HG03354 (cell line): Measurements from ENCODE around the gene KCNC4.

Experiments
- ATAC-seq: cut with Tn5 transposase; IDR thresholded peaks from one replicate; pipeline ENCODE4 v1.9.1; 2021; ENCODE audit warnings: mild to moderate bottlenecking; ENCODE audit not compliant: unreplicated experiment, poor library complexity, severe bottlenecking

Gene KCNC4

GRCh38 chr1:110209715-110210603 lies at the start of gene KCNC4:
TSS of gene KCNC4 (plus strand) at chr1:110210314. CDS start at chr1:110211500, 1,186 bp downstream.
- peak; percentile 84 for ATAC-seq

DNA sequence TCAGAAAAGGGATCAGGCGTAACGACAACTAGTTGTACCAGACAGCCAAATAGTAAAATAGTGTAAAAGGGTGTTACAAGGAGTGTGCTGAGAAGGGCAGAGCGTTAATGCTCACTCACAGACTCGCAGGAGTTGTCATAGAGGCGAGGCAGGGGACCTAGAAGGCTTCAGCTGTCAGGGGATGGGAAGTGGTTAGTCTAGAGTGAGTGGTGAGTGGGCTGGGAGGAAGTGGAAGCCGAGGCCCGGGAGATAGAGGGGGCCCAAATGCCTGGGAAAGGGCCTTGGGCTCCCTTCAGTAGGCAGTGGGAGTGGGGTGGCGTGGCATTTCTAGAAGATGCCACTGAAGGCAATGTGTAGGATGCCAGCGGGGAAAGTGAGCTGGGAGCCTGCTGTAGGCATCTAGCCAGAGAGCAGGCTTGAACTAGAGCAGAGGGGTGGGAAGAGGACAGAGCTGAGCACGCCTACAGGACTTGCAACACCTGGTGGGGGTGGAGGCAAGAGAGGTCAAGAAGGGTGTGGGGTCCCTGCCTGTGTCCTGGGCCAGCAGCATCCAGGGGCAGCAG lies 49.5 kb upstream of the KCNC4 start:
- no peak for ATAC-seq

DNA sequence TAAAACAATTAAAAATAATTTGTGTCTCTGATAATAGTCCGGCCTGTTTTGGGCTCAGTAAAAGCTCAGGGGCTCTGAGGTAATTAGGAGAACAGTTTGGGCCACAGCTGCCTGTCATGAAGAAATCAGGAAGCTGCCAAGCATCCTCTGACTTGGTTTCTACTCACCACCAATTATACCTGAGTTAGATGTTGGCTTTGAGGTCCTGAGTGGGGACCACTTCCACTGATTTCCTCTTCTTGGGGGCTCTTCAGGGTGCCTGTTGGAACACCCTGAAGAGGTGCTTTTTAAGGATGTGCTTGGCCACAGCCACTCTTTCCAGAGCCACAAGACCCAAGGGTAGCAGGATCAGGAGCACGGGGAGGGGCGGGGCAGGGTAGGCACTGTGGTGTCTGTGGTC lies 48.9 kb upstream of the KCNC4 start:
- ATAC-seq = no peak

DNA sequence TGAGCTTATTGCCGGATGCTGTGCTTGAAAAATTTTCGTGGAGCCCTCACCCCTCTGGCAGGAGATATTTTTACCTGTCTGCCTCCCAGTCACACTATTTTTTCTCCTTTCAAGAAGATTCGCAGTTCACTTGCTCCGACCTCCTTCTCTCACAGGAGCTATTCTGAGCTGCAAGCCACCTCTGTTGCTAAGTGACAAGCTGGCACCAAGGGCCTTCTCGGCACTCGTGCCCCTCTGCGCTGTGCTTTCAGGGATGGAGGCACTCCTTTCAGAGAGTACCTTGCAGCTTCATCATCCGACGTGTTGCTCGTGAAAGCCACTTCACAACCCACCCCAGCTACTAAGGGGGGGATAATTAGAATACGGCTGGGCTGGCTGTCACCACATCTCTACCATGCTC lies 48.3 kb upstream of the KCNC4 start:
- no peak for ATAC-seq

- ATAC-seq = no peak
Observed at GRCh38 chr1:110163591-110163990, 46.5 kb upstream of the KCNC4 start.

- no peak for ATAC-seq
Observed at GRCh38 chr1:110164725-110165350, 45.3 kb upstream of the KCNC4 start.

DNA sequence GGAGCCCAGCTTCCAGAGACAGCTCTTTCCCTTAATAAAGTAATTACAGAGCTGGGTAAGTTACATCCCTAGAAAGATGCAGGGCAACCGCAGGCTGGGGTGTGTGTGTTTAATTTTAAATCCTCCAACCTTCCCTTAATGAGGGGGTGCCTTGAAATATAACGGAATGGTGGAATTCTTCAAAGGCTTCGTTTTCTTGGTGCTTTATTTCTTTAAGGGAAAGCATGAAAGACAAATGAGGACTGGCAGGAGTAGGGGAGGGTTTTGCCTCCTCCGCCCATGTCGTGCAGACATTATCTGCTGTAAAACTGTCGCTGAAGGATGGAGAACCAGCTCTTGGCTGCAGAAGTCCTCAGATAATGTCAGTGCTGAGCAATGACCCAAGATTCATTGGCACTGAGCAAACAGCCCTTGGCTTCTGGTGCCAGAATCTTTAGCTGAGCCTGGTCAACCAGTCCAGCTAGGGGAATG lies 44.3 kb upstream of the KCNC4 start:
- ATAC-seq = no peak

DNA sequence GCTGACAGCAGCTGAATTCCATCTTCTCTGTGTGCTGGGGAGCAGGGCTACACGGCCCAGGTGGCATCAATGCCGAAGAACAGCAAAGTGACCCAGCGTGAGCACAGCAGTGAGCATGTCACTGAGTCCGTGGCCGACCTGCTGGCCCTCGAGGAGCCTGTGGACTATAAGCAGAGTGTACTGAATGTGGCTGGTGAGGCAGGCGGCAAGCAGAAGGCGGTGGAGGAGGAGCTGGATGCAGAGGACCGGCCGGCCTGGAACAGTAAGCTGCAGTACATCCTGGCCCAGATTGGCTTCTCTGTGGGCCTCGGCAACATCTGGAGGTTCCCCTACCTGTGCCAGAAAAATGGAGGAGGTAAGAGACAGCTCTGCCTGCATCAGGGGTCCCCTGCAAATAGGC lies 43.3 kb upstream of the KCNC4 start:
- ATAC-seq = no peak

GRCh38 chr1:110170766-110171733 lies 39.1 kb upstream of the KCNC4 start:
- no peak for ATAC-seq

GRCh38 chr1:110172001-110172400 lies 38.1 kb upstream of the KCNC4 start:
- ATAC-seq = no peak

DNA sequence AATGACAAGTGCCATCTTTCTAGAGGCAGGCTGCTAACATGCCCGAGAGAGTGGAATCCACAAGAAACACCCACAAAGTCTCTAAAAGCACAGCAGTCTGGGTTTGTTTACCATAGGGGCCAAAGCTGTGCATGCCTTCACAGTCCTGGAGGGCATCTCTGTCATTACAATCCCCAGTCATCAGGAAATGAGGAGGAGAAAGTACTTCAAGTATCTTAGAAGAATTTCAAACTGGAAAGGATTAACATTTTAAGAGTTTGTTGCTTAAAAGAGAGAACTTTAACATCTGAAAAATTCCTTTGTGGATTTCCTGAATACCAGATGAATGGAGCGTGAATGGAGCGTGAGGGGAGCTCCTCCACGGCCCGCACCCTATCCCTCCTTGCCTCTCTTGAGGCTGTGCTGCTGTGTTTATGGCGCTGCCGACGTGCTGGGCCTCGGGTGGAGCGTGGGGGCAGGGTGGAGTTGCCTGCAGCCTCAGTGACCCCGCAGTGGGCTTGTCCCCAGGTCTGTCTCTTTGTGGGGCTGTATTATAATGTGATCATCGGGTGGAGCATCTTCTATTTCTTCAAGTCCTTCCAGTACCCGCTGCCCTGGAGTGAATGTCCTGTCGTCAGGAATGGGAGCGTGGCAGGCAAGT lies 36.5 kb upstream of the KCNC4 start:
- ATAC-seq = no peak

DNA sequence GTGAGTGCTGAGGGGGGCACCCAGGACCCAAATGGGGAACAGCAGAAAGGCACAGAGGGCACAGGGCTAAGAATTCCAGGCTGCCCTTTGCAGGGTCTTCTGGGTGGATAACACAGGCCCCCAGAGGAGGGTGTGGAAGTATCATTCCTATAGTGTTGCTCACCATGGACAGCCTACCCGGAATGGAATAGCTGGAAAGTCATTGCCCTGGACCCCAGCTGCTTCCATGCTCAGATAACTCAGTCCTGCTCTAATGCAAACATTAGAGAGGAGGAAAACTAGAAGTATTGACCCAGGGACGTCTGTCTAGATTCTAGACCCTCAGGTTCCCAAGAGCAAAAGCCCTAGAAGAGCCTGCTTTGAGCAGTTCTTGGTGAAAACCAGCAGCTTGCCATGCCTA lies 35.2 kb upstream of the KCNC4 start:
- ATAC-seq = no peak

GRCh38 chr1:110176299-110176956 lies 33.7 kb upstream of the KCNC4 start:
- no peak for ATAC-seq

- ATAC-seq = no peak
Observed at GRCh38 chr1:110177775-110178174, 32.3 kb upstream of the KCNC4 start.

- ATAC-seq = no peak
Observed at GRCh38 chr1:110183642-110184167, 26.4 kb upstream of the KCNC4 start.

- no peak for ATAC-seq
Observed at GRCh38 chr1:110184446-110184845, 25.7 kb upstream of the KCNC4 start.

DNA sequence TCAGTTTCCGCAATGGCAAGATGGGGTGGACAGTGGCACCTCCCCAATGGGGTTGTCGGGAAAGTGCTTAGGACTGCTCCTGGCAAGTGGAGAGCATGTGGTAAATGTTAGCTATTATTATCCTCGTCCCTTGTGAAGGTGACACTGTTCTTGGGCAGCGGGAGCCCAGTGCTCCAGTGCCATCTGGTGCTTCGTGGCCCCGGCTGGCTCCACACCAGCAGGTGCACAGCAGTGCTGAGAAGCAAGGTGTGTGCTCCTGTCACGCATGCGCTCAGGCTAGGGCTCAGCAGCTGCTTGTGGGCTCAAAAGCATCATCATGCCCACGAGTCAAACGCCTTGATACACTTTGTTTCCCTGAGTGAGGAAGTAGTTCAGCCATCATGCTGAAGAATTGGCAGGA lies 24.9 kb upstream of the KCNC4 start:
- ATAC-seq = no peak

DNA sequence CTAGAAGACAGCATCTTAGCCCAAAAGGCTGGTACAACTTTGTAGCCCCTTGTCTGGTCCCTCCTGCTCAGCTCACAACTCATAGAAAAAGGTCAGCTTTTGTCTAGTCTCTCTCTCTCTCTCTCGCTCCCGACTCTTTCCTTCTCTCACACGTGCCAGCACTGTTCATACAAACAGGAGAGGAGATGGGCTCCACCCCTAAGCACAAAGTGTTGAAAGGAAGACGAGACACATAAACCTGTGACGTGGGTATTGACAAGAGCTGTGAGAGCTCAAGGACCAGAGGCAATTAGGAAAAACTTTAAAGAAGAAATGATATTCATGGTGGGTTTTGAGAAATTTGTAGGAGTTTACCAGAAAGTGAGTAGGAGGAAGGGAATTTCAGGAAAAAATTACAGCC lies 23.6 kb upstream of the KCNC4 start:
- ATAC-seq = no peak
